HG03135 (cell line): ENCODE measurements around the gene KIFC3.
"Not testable (repeated sequence)": the region's sequence is repeated elsewhere in the genome, so short reads cannot be mapped to it uniquely, and the experiment has no call there.

Experiments used
- ATAC-seq: cut with Tn5 transposase; IDR thresholded peaks from one replicate; pipeline ENCODE4 v1.9.1; 2021; ENCODE audit warnings: mild to moderate bottlenecking, moderate library complexity; ENCODE audit not compliant: unreplicated experiment

KIFC3 gene

DNA sequence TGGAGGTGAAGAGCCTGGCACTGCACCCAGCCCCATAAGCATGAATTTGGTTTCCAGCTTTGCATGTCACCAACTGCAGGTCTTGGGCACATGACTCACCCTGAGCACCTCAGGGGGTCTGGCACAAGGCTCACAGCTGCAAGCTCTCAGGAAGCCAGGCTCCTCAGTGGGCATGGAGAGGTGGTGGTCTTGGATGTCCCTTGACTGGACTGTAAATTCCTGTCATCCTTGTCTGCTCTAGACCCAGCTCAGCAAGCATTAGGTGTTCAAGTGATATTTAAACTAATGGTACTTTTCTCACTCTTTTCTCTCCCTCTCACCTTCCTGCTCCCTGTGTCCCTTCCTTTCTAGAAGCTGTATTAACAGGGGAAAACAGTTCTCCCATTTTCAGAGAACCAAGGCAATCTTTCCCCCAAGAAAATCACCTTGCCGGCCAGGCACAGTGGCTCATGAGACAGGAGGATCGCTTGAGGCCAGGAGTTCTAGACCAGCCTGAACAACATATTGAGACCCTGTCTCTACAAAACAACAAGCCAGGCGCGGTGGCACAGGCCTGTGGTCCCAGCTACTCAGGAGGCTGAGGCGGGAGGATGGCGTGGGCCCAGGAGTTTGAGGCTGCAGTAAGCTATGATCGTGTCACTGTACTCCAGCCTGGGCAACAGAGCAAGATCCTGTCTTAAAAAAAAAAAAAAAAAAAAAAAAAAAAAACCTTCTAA is 5.1 kb upstream of the KIFC3 start:
- ATAC-seq: no peak

DNA sequence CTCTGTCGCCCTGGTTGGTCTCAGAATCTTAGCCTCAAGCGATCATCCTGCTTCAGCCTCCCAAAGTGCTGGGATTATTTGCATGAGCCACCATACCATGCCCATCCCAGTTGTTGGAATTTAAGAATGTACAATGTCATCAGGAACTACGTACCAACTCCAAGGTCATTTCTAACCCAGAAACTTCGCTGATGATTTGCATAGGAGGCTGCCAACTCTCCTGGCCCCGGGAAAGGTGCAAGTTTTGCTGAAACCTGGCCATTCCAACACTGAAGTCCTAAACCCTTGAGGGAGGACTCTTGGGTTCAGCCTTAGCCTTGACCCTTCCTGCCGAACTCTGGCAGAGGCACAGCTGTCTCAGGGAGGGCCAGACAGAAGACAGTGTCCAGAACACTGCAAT is 2.9 kb upstream of the KIFC3 start:
- no peak for ATAC-seq

DNA sequence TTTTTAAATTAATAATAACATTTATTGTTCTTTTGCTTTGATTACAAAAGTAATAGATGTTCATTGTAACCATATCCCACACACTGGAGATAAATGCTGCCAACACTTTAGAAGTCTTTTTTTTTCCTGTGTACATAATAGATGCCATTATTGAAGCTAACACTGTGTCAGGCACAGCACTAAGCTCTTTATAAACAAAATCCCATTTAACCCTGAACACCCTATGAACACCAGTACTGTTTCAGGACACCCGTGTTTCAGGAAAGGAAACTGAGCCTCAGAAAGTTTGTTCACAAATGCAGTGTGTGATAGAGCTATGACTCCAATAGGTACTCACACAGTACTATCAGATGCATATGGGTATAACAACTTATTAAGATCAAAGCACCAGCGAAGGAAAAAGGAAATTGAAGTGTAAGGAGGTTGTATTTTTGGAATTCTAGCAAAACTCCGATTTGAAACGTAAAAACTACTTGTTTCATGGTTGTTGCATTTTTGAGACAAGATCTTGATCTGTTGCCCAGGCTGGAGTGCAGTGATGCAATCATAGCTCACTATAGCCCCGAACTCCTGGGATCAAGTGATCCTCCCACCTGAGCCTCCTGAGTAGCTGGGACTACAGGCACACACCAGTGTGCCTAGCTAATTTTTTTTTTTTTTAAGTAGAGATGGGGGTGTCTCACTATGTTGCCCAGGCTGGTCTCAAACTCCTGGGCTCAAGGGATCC is 2.0 kb upstream of the KIFC3 start:
- ATAC-seq: no peak

DNA sequence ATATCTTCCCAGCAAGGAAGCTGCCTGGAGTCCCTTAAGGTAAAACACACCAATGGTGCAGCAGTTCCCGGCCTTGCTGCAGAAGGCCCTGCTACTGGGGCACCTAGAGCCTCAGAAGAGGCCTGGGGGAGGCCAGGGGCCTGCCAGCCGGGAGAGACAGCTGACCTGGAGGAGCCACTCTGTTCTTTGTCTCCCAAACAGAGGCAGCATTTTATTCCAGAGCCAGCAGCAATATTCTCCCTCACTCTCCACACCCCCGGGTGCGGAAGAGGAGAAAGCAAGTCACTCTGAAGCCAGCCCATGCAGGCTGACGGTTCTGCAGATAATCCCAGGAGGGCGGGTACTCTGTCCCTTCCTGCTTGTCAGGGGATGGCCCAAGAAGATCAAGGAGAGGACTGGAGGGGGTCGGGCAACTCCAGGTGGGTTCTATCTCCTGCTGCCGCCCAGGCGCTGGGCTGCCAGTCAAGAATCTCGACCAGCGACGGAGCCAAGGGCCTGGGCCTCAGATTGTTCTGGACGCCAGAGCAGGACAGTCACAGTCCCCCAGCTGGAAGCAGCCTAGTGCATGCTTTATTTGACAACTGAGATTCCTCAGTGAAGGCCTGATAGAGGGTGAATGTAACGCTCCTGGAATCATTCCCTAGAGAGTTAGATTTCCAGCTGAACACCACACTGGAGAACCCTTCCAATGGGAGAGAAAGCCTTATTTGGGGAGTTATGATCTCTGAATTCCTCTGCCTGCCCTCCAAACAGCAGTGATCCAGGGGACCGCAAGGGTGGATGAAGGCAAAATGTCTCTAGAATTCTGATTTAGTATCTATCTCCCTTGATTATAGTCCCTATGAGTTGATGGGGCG is 1.1 kb upstream of the KIFC3 start:
- no peak for ATAC-seq

DNA sequence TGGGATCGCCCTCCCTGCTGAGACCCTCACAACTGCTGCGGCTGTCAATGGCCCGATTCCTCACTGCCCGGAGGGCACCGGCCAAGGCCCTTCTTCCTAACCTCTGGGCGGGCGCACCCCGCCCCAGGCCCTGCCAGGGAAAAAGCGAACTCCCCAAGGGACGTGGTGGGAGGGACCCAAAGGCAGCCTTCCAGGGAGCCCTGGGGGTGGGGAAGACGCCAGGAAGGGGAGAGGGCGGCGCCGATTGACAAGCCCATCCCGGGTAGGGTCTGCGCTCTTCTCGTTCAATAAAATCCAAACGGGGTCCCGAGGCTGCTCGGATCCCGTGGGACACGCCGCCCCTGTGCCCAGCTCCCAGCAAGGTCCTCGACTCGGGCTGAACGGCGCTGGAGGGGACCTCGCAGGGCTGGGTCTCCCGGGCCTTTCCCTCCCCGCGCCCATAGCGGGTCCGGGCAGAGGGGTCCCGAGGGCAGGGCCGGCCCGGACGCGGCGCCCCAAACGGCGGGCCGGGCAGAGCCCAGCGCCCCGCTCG is 416 bp downstream of the KIFC3 start:
- no peak for ATAC-seq

DNA sequence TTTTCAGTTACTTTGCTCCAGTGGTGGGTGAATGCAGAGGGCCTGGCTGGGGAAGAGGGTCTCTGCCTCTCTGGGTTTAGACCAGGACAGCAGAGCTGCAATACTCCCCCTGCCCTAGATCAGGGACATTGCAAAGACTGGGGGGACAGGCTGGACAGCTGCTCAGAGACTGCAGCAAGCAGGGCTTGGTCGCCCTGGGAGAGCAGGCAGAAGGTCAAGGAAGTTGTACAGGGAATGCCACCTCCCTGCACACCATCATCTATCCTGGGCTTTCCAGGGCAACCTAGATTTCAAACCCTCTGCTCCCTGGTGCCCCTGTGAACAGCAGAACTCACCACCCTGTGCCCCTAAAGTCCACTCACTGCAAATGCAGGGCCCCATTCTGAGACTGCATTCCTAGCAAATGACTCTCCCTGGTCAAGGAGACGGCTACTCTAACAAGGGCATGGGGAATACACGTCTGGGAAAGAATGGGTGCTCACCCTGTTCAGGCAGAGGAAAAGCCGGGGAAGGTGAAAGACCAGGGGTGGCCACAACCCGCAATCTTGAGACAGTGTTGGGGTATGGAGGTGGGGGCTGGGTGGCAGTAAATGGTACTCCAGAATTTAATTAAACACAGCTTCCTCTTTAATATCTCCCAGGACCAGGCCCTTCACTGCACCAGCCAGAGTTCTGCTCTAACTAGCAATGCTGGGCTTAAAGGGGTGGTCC is 1.0 kb downstream of the KIFC3 start:
- no peak for ATAC-seq

DNA sequence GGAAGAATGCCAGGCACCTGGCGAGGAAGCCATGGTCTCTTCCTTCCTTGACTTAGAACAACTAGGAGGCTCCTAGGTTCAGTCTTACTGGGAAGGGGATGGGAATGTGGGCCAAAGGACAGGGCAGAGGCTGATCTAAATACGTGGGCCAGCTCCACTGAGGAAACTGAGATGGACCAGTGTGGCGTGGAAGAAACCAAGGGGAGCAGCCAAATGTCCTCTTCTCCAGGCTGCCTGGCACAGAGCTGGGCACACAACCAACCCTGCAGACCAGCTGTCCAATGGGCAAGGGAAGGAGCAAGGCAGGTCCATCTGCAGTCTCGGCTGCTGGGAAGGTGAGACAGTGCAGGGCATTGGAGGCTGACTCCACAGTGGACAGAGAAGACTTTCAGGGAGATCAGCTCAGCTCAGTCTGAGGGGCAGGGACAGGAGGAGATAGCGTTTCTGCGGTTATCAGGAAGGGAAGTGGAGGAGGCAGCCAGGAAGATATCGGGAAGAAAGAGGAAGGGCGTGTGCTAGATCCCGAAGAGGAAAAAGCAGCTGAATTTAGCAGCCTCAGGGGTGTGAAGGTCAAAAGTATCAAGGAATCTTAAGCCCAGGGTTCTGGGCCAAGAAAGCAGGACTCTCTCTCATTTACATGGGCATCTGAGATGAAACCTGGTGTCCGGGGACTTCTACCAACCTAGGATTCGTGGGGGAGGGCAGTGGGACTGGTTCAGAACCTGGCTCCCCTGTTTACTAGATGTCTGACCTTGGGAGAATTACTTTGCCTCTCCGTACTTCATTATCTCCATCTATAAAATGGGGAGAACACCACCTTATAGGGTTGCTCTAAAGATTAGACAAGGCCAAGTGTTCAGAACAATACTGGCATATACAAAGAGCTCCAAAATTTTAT is 1.8 kb downstream of the KIFC3 start:
- ATAC-seq: no peak

DNA sequence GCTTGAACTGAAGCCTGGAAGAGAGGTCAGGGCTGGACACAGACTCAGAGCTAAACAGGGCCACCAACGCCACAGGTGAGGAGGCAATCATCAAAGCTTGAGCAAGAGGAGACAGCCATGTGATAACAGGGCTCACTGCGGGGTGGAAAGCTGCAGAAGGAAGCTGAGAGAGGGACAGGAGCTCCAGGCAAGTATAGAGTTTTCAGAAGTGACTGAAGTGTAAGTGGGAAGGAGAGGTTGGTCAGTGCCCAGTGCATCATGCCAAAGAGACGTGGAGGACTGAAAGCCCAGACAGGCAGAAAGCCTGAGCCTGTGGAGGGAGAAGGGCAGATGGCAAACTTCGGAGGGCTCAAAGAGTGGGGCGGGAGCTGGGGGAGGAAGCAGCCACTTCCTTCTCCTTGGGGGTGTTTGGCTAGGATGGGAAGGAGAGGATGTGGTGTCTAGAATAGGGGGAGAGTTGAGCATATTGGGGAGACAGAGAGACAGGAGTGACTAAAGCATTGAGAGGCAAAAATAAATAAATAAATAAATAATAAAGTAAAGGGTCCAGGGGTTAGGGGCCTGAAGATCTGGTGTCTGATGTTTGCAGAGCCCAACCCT is 2.6 kb downstream of the KIFC3 start:
- ATAC-seq: no peak

DNA sequence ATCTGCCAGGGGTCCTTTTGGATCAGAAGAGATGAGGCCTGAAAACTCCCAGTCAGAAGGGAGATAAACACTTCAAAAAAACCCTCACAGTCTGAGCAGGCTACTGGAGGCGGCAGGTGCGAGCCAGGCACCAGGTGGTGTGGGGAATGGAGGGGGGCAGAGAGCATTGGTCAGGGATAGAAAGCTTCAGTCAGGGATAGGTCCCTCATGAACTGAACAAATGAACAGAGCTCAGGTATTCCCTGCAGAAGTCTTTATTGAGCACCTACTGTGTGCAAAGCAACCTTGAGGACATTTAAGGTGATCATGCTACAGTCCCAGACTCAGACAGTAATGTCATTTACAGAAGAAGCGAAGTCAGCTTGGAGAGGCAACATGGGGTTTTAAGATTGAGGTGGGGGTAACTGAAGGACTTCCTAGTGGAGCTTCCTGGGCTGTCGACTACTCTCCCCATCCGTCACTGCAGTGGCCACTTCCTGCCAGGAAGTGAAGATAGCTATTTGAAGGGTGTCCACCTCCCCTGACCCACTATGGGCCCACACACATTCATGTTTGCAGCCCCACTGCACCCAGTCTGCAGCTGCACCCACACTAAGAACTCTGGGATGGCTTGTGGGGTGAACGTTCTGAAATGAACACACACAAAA is 3.2 kb downstream of the KIFC3 start:
- ATAC-seq: no peak

DNA sequence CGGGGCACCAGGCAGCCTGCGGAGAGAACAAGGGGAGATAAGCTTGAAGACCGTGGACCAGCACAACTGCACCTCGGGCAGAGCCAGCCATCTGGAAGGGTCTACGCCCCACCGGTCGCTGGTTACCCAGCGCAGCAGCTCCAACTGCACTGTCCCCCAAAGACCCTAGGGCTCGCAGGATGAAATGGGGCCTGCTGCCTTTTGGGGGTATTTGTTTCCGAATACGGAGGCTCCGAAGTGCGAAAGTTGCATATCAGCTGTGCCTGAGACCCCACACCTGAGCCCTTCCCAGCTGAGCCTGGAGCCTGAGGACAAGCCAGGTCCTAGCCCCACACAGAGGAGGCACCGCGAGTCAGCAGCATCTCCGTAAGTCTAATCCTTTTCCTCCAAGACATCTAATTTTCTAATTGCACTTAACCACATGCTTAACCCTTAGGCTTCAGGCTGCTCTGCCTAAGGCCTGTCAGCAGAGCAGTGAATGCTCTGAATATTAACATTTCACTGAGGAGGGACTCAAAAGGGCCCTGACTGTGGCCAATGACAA is 4.0 kb downstream of the KIFC3 start:
- no peak for ATAC-seq

DNA sequence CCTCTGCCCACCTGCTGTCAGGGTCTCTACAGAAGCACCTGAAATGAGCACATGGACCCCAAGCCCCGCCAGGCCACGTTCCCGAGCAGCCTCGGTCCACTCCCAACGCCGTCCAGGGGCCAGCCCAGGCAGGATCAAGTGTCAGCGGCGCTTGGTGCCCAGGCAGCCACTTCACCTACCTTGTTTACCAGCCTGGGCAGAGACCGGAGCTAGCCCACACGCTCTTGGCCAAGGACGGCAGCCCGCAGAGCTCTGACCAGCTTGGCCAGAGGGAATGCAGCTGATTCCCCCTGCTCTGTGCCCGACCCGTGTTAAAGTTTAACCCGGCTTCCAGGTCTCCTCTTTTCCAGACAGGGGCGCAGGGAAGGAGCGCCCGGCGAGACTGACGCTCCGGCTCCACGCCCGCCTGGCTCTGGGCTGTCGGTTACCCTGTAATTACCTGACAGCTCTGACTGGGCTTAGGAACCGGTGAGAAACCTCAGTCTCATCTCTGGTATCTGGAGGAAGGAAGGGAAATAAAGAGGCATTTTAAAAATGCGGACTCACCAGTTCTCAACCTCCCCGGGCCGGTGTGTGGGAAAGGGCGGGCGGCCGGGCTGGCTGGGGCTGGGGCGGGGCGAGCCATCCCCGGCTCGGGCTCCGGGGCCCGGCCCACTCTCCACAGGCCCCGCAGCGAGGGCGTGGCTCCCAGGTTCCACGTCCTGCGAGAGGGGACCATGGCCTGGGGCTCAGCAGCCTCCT is 4.6 kb downstream of the KIFC3 start:
- ATAC-seq: no peak

DNA sequence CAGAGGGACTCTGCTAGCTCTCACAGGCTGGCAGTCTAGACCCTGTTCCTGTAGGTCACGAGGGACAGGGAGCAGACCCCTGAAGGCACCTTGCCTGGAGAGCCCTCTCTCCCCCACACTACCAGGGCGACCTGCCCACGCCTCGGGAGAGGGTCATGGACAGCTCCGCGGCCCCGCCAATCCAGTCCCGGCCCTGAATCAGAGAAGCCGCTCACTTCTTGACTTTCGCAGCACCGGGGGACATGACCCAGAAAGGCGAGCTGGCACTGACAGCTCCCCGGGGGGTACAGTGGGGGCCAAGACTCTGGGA is 5.1 kb downstream of the KIFC3 start:
- ATAC-seq: no peak

DNA sequence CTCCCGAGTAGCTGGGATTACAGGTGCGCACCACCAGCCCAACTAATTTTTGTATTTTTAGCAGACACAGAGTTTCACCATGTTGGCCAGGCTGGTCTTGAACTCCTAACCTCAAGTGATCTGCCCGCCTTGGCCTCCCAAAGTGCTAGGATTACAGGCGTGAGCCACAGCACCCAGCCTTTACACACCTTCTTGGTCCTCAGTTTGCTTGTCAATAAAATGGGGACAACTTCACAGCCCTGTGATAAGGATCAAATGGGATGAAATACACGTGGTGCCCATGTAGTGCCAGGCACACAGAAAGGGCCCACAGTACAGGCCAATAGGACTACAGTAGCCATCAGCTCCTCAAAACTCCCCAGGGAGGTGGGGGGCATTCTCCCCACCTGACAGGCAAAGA is 6.3 kb downstream of the KIFC3 start:
- ATAC-seq: not testable (repeated sequence)

DNA sequence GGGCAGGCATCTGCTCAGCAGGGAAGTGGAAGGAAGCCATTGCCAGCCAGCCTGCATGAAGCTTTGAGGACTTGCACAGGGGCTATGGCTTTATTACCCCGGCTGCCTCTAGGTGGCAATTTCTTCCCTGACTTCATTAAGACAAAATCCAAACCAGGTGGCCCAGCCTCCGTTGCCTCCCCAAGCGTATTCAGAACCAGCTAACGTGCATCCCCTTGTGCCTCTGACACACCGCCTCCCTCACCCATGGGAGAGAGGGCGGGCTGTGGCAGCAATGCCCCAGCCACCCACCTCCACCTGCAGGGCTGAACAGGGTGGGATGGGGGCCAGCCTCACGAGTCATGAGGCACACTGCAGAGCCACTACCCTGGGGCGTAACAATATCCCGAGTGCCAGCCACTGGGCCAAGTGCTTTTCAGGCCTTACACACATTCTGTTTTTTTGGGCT is 6.8 kb downstream of the KIFC3 start:
- no peak for ATAC-seq

DNA sequence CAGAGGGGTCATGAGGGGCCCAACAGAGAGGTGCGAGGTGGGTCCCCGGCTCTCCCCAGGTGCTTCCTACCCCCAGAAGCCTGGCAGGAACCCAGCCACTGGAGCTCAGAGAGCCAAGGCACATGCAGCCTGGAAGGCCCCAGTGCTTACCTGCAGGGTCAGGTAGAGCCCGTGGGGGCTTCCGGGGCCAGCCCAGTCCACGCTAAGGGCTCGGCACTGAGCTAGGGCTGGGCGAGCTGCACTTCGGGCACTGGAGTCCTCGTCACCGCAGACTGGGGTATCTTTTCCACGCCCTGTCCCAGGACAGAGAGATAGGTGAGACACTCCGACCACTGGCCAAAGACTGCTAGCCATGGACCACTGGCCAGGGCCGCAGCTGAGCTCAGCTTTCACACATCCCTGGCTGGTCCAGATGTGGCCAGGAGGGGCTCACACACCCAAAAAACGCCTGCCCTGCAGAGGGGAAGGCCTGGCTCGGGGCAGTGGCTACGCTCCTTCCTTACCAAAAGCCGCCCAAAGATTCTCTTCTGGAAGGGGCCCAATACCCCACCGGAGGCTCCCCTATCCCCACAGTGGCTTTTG is 7.4 kb downstream of the KIFC3 start:
- no peak for ATAC-seq

DNA sequence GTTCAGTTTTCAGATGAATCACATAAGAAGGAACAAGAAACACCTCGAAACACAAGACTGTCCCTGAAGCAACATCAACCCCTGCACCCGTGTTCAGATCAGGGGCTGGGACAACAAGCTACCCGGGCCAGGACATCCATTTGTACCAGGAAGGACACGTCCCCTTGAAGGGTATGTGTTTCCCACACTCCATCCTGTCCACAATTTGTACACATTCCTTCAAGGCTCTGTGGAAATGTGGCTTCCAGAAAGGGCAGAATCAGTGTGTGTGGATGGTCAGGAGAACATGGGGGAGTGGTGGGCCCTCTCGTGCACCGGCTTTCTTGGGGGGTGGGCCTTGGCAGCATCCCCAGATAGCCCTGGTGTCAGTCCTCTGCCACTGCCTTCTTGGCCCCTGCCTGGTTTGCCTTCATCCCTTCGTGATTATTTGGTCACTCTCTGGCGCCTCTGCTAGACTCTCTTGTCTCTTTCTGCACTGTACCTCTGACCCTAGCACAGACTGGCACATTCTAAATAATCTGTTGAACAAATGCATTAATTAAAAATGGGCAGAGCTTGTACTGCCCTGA is 10.3 kb downstream of the KIFC3 start:
- no peak for ATAC-seq

DNA sequence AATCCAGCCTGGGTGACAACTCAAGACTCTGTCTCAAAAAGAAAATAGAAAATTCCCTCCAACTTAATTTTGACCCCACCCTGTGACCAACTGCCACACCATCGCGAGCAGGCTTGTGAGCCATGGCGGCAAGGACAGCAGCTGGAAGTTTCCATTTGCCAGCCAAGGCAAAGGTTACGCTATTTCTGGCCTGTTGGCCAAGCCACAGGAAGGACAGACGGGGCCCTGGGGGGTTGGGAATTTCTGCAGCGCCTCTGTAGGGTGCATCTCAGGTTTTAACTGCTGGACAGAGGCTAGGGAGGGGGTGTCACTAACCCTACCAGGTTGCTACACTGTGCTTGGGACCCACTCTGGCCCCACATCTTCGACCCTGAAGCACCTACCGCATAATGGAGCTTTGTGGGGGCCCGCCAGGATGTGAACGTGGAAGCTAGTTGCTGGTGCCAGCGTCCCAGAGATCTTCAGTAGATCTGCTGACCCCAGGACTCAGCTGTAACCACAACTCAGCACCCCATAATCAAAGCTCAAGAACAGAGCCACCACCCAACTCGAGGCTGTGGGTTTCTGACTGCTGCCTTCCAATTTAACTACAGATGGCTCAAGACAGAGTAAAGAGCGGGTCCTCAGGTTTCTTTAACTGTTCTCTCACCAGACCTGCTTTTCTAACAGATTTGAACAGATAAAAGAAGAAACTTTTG is 10.9 kb downstream of the KIFC3 start:
- no peak for ATAC-seq
